Upper lobe of left lung (tissue), 6 donors: ENCODE results near the gene RNF14. TPM values are rescaled to one million over a fixed set of nuclear protein-coding genes. Genes with fewer than 3 reads are reported as not detected.

ENCODE experiments used
- ATAC-seq, 2 donors: fragments of 200-7000 bp; cut with Tn5 transposase; one replicate each; pipeline ENCODE4 v1.9.1; 2022; ENCODE audit warnings: mild to moderate bottlenecking in 2 of 2, moderate library complexity in 2 of 2; ENCODE audit not compliant: low FRiP score in 2 of 2
- DNase-seq, 2 donors: peaks; one replicate each; pipeline ENCODE4 v3.0.0-alpha.2; 2019 to 2020
- H3K27ac ChIP-seq, 4 donors: fragments of 200-600 bp; sonication (generic); one replicate each; pipeline ENCODE4 v1.5.1; 2016 to 2019
- H3K27me3 ChIP-seq, 4 donors: fragments of 200-600 bp; sonication (generic); one replicate each; pipeline ENCODE4 v1.5.1; 2017 to 2019
- H3K36me3 ChIP-seq, 4 donors: fragments of 200-600 bp; sonication (generic); one replicate each; pipeline ENCODE4 v1.5.1; 2016 to 2019
- H3K4me1 ChIP-seq, 4 donors: fragments of 200-600 bp; sonication (generic); one replicate each; pipeline ENCODE4 v1.5.1; 2018 to 2019
- H3K4me3 ChIP-seq, 4 donors: fragments of 200-600 bp; sonication (generic); one replicate each; pipeline ENCODE4 v1.5.1; 2017 to 2019; ENCODE audit warnings: mild to moderate bottlenecking in 2 of 4, moderate library complexity in 1 of 4
- H3K9me3 ChIP-seq, 4 donors: fragments of 200-600 bp; sonication (generic); one replicate each; pipeline ENCODE4 v1.5.1; 2018 to 2019
- CTCF ChIP-seq, 6 experiments: fragments of 450-650 bp in 4 of 6; fragments of 200-600 bp in 2 of 6; sonication (generic) in 2 of 6; IDR thresholded peaks; one replicate each; pipeline ENCODE4 v1.5.1; 2016 to 2019; ENCODE audit warnings: antibody characterized with exemption in 6 of 6
- EP300 ChIP-seq, 4 donors: sonication (generic); formaldehyde crosslinking; IDR thresholded peaks; one replicate each; pipeline ENCODE4 v1.5.1; 2017; ENCODE audit warnings: antibody characterized with exemption in 4 of 4, control low read depth in 2 of 4
- POLR2A ChIP-seq, 4 donors: fragments of 450-650 bp; IDR thresholded peaks; one replicate each; pipeline ENCODE4 v1.5.1; 2016 to 2017; ENCODE audit warnings: antibody characterized with exemption in 4 of 4, mild to moderate bottlenecking in 2 of 4
- POLR2AphosphoS5 ChIP-seq, 2 donors: sonication (generic); formaldehyde crosslinking; IDR thresholded peaks; one replicate each; pipeline ENCODE4 v1.5.1; 2017; ENCODE audit warnings: antibody characterized with exemption in 2 of 2
- WGBS, 2 donors: methylation state at CpG; one replicate each; pipeline ENCODE4 v1.1.5; 2017 to 2018; 5-methylcytosine and 5-hydroxymethylcytosine counted together
- total RNA-seq, 6 donors: library from RNA; depleted of rRNA in 4 of 6; stranded (reverse); fragments of >200 nt in 4 of 6; gene quantifications; one replicate each; pipeline versions ENCODE4 v1.1.0 to v1.2.1, GENCODE V29; 2016 to 2021
- donor health status: DM: no; HTN: no; CAD: no; lungs with moderate emphysema.
- donor health status: DM: no; HTN: yes; CAD: no; lungs with severe emphysema.

The RNF14 gene
- total RNA-seq, 6 donors from 2014 or later = 20.3 to 54.6 (median 44.3) TPM

- H3K4me1 ChIP-seq = peaks cover 28 to 49% (median 33%) of the 10 kb centered on the region in 4 donors
- 95 to 96% methylated on average over 6 to 9 of the region's 9 CpGs for WGBS, 2 donors
- peak overlapping the region in 2 of 4 donors; percentile 67 to 87 for H3K27ac ChIP-seq
- peaks cover 0 to 11% (median 3%) of the 10 kb centered on the region in 4 donors for H3K36me3 ChIP-seq
- ATAC-seq = no peak
- H3K4me3 ChIP-seq = peak overlapping the region in 2 of 4 donors; percentile 54 to 82
- no peaks in the 10 kb centered on the region for H3K9me3 ChIP-seq
- H3K27me3 ChIP-seq = no peaks in the 10 kb centered on the region
- DNase-seq = no peak
- TF ChIP-seq EP300 (IDR thresholded peaks at IDR 0.05) (no peak), CTCF (IDR thresholded peaks at IDR 0.05) (no peak), POLR2AphosphoS5 (IDR thresholded peaks at IDR 0.05) (no peak), POLR2A (IDR thresholded peaks at IDR 0.05) (no peak)
These were observed 42.8 kb downstream of the RNF14 start for GRCh38 chr5:142011572-142012185.

GRCh38 chr5:142012186-142012785 is 43.4 kb downstream of the RNF14 start:
- ATAC-seq = peak; percentile 24 to 53
- WGBS, 2 donors = 10 to 14% methylated on average over 16 to 18 of the region's 18 CpGs
- H3K4me3 ChIP-seq = peak overlapping the region; percentile 35 to 84 (median 68)
- H3K27me3 ChIP-seq = no peaks in the 10 kb centered on the region
- TF ChIP-seq EP300 (IDR thresholded peaks at IDR 0.05) (no peak), POLR2AphosphoS5 (IDR thresholded peaks at IDR 0.05) (no peak), POLR2A (IDR thresholded peaks at IDR 0.05) (no peak), CTCF (IDR thresholded peaks at IDR 0.05) (peak in 4 of 6 experiments; percentile 26 to 51 (median 46))
- H3K4me1 ChIP-seq = peaks cover 29 to 49% (median 33%) of the 10 kb centered on the region in 4 donors
- H3K9me3 ChIP-seq = no peaks in the 10 kb centered on the region
- H3K36me3 ChIP-seq = peaks cover 0 to 11% (median 3%) of the 10 kb centered on the region in 4 donors
- peak; percentile 30 to 62 for DNase-seq
- H3K27ac ChIP-seq = peak overlapping the region; percentile 67 to 90 (median 86)

- 1 to 2% methylated on average over 13 to 30 of the region's 58 CpGs for WGBS, 2 donors
- DNase-seq = peak; percentile 90 to 97
- H3K27ac ChIP-seq = peak within 1 kb of the TSS; percentile 83 to 90 (median 86)
- peaks cover 0 to 11% (median 3%) of the 10 kb centered on the region in 4 donors for H3K36me3 ChIP-seq
- TF ChIP-seq CTCF (IDR thresholded peaks at IDR 0.05) = peak; percentile 34 to 72 (median 61)
- TF ChIP-seq POLR2A (IDR thresholded peaks at IDR 0.05) = peak in 3 of 4 donors; percentile 51 to 70 (median 62)
- TF ChIP-seq POLR2AphosphoS5 (IDR thresholded peaks at IDR 0.05) = peak in 1 of 2 donors; percentile 33
- no peak for TF ChIP-seq EP300 (IDR thresholded peaks at IDR 0.05)
- H3K4me1 ChIP-seq = peaks cover 29 to 49% (median 33%) of the 10 kb centered on the region in 4 donors
- ATAC-seq = peak; percentile 75 to 95
- H3K9me3 ChIP-seq = no peaks in the 10 kb centered on the region
- H3K4me3 ChIP-seq = peak within 1 kb of the TSS; percentile 35 to 84 (median 68)
- no peaks in the 10 kb centered on the region for H3K27me3 ChIP-seq
These were observed 44.0 kb downstream of the RNF14 start, which contains the start of gene GNPDA1 for GRCh38 chr5:142012792-142013388. Gene GNPDA1 (minus strand): TSS chr5:142013027. CDS start chr5:142012035, 992 bp downstream.

GRCh38 chr5:142013734-142014521 is 45.0 kb downstream of the RNF14 start:
- H3K36me3 ChIP-seq = peaks cover 0 to 11% (median 0%) of the 10 kb centered on the region in 4 donors
- H3K9me3 ChIP-seq = no peaks in the 10 kb centered on the region
- peak in 1 of 2 donors; percentile 30 for ATAC-seq
- DNase-seq = peak; percentile 27 to 52
- H3K4me1 ChIP-seq = peaks cover 29 to 49% (median 33%) of the 10 kb centered on the region in 4 donors
- WGBS, 2 donors = 85 to 91% methylated on average over 16 of the region's 16 CpGs
- peak overlapping the region; percentile 83 to 90 (median 86) for H3K27ac ChIP-seq
- no peaks in the 10 kb centered on the region for H3K27me3 ChIP-seq
- H3K4me3 ChIP-seq = no peak overlapping the region
- TF ChIP-seq POLR2A (IDR thresholded peaks at IDR 0.05) = no peak
- no peak for TF ChIP-seq POLR2AphosphoS5 (IDR thresholded peaks at IDR 0.05)
- no peak for TF ChIP-seq CTCF (IDR thresholded peaks at IDR 0.05)
- TF ChIP-seq EP300 (IDR thresholded peaks at IDR 0.05) = no peak
